GM20000 (cell line): ENCODE measurements around the gene ACE.

Experiments used
- DNase-seq: peaks from one replicate; pipeline ENCODE4 v3.0.0; 2012; ENCODE audit warnings: low spot score
- TF ChIP-seq, protein P1 (sequence below): IDR thresholded peaks from 2 replicates; pipeline ENCODE4 v1.5.1; 2012; ENCODE audit warnings: mild to moderate bottlenecking, control low read depth; ENCODE audit errors: extremely low read depth, missing control alignments

The ACE gene

DNA sequence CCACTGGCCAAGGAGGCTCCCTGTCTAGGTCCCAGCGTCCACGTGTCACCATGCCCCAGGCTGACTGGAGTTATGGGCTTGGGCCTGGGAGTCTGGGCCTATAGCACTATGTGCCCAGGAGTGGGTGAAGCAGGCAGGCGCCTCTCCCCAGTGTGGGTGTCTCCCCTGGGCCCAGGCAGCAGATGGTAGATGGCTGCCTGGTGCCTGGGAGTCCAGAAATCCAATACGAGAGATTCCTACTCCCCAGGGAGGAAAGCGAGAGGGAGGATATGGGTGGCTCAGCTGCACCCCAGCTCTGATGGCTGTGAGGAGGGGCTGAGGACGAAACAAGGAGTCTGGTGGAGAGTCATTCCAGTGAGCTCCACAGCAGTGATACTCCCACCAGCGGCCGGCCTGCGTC lies 51.3 kb downstream of the ACE start:
- TF ChIP-seq, protein P1, sequence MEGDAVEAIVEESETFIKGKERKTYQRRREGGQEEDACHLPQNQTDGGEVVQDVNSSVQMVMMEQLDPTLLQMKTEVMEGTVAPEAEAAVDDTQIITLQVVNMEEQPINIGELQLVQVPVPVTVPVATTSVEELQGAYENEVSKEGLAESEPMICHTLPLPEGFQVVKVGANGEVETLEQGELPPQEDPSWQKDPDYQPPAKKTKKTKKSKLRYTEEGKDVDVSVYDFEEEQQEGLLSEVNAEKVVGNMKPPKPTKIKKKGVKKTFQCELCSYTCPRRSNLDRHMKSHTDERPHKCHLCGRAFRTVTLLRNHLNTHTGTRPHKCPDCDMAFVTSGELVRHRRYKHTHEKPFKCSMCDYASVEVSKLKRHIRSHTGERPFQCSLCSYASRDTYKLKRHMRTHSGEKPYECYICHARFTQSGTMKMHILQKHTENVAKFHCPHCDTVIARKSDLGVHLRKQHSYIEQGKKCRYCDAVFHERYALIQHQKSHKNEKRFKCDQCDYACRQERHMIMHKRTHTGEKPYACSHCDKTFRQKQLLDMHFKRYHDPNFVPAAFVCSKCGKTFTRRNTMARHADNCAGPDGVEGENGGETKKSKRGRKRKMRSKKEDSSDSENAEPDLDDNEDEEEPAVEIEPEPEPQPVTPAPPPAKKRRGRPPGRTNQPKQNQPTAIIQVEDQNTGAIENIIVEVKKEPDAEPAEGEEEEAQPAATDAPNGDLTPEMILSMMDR, result no peak
- no peak for DNase-seq

DNA sequence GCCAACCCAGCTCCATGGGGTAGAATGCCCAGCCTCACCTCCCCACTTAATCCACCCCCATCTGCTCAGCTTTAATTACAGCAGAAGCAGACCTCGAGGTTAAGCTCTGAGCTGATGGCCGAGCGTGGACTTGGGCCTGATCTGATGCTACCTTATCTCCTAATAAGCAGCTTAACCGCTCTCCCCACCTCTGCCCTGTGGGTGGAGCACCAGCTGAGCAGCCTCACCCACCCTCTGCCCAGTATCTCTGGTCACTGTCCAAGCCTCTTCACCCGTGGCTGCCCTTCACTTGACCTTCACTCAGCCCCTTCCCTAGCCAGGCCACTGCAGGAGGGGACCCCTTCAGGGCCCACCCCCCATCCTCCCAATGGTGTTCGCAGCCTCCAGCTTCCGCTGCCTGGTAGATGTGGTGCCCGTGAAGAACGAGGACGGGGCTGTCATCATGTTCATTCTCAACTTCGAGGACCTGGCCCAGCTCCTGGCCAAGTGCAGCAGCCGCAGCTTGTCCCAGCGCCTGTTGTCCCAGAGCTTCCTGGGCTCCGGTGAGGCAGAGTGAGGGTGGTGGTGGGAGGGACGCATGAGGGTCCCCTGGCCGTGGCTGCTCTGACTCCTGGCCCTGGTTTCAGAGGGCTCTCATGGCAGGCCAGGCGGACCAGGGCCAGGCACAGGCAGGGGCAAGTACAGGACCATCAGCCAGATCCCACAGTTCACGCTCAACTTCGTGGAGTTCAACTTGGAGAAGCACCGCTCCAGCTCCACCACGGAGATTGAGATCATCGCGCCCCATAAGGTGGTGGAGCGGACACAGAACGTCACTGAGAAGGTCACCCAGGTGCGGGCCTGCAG lies 53.1 kb downstream of the ACE start:
- TF ChIP-seq, protein P1, result no peak
- no peak for DNase-seq

DNA sequence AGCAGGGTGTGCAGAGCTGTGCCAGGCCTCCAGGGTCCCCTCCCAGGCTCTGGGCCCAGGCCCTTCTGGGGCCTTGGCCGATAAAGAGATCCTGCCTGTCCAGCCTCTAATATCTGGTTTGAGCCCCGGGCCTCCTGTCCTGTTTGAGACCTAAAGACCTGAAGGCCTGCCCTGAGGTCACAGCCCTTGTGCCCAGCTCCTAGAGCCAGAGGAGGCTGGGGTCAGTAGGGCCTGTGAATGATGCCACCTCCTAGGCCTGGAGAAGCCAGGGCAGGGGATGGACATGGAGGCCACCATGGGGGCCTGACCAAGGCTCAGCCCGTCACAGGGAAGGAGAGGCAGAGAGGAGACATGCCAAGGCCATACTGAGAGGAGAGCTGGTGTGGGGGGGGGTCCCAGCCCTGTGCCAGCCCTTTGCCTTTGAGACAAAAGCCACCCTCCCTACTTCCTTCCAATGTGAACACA lies 53.7 kb downstream of the ACE start:
- no peak for DNase-seq
- TF ChIP-seq, protein P1, result no peak

DNA sequence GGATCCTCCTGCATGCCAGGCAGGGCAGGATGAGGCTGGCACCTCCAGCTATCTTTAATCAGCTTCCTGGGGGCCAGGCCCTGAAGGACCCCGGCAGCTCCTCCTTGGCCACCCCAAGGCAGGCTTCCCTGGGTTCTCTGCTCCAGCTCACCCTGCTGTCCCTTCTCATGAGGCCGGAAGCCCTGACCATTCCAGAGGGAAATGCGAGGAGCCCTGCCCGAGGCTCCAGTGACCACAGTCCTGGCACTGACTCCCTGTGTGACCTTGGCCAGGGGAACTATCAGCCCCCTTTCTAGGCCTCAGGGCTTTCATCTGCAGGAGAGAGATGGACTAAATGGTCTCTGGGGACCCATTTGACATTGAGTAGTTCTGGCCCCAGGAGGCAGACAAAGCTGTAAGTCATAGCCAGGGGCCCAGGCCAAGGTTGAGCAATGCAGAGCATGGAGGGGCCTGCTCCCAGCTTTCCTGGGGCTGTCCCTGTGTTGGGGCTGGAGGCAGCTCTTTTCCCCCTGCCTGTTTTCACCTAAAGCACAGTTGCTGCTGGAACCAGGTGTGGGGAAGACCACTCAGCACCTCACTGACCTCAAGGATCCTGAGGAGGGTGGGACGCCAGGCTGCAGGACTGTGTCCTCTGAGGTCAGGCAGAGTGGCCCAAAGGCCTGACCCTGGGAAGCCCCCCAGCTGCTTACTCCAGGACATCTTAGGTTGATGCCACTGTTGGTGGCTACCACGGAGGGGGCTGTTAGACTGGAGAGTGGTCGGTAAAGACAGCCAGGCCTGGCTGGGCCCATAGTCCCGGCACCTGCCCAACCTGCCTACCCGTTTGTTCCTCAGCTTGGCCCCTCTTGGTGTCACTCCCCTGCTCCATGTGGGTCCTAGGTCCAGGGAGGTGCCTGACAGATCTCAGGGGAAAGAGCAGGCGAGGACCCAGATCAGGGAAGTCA lies 54.4 kb downstream of the ACE start:
- no peak for DNase-seq
- TF ChIP-seq, protein P1, result no peak

DNA sequence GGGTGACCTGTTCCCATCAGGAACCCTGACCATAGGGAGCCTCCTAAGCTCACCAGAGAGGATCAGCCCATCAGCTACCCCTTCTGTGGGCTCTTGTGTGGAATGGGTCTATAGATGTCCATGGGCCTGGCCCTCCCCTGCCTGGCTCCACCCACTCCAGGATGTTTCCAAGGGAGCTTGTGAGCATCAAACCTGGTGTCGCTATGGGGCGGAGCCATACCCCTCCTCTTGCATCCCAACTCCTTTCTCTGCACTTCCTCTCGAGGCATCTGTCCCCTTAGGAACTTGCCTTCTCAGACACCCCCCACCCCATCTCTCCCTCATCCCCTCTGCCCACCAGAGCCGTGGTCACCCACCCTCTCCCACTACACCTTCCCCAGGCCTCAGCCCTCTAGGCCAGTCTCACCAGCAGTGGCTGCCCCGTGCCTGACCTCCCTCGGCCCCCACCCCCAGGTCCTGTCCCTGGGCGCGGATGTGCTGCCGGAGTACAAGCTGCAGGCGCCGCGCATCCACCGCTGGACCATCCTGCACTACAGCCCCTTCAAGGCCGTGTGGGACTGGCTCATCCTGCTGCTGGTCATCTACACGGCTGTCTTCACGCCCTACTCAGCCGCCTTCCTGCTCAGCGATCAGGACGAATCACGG lies 56.7 kb downstream of the ACE start:
- TF ChIP-seq, protein P1, result no peak
- DNase-seq, result no peak

DNA sequence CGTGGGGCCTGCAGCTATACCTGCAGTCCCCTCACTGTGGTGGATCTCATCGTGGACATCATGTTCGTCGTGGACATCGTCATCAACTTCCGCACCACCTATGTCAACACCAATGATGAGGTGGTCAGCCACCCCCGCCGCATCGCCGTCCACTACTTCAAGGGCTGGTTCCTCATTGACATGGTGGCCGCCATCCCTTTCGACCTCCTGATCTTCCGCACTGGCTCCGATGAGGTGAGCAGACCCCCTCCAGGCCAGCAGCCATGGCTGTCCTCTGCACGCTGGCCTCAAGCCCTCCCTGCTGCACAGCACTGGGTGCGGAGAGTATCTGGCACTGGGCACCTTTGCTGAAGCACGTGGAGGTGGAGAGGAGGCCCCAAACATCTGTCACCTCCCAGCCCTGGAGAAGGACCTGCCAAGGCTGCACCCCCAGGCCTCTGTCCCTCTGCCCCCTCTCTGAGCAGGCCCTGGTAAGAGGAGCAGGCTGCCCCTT lies 57.3 kb downstream of the ACE start:
- DNase-seq, result no peak
- TF ChIP-seq, protein P1, result no peak
